Bronchial epithelial cell (primary cell): Measurements from ENCODE around the gene DNAJB9. TPM values are rescaled to one million over a fixed set of nuclear protein-coding genes. Genes with fewer than 3 reads are reported as not detected.
"Not testable (repeated sequence)": the region's sequence is repeated elsewhere in the genome, so short reads cannot be mapped to it uniquely, and the experiment has no call there.

Source experiments
- DNase-seq: peaks from one replicate; pipeline ENCODE4 v3.0.0-alpha.2; 2010; ENCODE audit warnings: low read depth
- FAIRE-seq: peaks from 2 replicates; lab custom pipeline; 2011; peaks lifted over from hg19 to GRCh38; lab: Jason Lieb, UNC
- H3K27me3 ChIP-seq: 2 replicates; pipeline ENCODE4 v1.5.1; 2011; ENCODE audit warnings: low read length; ENCODE audit not compliant: control insufficient read depth, insufficient read depth
- H3K36me3 ChIP-seq: 2 replicates; pipeline ENCODE4 v1.5.1; 2011; ENCODE audit warnings: low read length; ENCODE audit not compliant: control insufficient read depth, insufficient read depth
- H3K4me3 ChIP-seq: 2 replicates; pipeline ENCODE4 v1.5.1; 2011; ENCODE audit warnings: mild to moderate bottlenecking, low read depth, low read length, control low read depth
- total RNA-seq: library from RNA; depleted of rRNA; stranded (reverse); fragments of >200 nt; gene quantifications from 2 replicates; pipeline ENCODE4 v1.2.1, GENCODE V29; 2014
- TF ChIP-seq, protein P1 (sequence below): IDR thresholded peaks from 2 replicates; pipeline ENCODE4 v1.5.1; 2011; ENCODE audit warnings: mild to moderate bottlenecking, moderate library complexity, low read length, control low read depth, inconsistent platforms; ENCODE audit not compliant: insufficient read depth, severe bottlenecking

DNAJB9 gene
- total RNA-seq, 1 donor from 2014 or later: 142 TPM

DNA sequence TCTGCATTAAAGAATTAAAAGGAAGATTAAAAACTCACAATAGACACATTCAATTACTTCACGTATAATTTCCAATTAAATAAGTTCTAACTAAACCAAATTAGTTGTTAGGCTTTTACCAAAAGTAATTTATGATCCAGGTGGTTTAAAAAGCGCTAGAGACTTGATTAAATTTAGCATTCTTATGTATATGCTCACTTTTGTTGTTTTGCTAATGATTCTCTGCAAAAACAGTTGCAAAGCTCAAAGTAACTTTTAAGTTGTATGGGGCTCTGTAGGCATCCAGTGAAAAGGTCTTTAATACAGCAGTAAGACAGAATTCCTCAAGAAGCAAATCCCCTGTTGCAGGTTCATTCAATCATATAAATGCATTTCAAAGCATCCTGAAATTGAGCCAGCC lies 28.2 kb upstream of the DNAJB9 start:
- no peaks in the 10 kb centered on the region for H3K36me3 ChIP-seq
- TF ChIP-seq, protein P1, sequence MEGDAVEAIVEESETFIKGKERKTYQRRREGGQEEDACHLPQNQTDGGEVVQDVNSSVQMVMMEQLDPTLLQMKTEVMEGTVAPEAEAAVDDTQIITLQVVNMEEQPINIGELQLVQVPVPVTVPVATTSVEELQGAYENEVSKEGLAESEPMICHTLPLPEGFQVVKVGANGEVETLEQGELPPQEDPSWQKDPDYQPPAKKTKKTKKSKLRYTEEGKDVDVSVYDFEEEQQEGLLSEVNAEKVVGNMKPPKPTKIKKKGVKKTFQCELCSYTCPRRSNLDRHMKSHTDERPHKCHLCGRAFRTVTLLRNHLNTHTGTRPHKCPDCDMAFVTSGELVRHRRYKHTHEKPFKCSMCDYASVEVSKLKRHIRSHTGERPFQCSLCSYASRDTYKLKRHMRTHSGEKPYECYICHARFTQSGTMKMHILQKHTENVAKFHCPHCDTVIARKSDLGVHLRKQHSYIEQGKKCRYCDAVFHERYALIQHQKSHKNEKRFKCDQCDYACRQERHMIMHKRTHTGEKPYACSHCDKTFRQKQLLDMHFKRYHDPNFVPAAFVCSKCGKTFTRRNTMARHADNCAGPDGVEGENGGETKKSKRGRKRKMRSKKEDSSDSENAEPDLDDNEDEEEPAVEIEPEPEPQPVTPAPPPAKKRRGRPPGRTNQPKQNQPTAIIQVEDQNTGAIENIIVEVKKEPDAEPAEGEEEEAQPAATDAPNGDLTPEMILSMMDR: no peak
- DNase-seq: no peak
- no peak overlapping the region for H3K4me3 ChIP-seq
- no peak for FAIRE-seq
- no peaks in the 10 kb centered on the region for H3K27me3 ChIP-seq

DNA sequence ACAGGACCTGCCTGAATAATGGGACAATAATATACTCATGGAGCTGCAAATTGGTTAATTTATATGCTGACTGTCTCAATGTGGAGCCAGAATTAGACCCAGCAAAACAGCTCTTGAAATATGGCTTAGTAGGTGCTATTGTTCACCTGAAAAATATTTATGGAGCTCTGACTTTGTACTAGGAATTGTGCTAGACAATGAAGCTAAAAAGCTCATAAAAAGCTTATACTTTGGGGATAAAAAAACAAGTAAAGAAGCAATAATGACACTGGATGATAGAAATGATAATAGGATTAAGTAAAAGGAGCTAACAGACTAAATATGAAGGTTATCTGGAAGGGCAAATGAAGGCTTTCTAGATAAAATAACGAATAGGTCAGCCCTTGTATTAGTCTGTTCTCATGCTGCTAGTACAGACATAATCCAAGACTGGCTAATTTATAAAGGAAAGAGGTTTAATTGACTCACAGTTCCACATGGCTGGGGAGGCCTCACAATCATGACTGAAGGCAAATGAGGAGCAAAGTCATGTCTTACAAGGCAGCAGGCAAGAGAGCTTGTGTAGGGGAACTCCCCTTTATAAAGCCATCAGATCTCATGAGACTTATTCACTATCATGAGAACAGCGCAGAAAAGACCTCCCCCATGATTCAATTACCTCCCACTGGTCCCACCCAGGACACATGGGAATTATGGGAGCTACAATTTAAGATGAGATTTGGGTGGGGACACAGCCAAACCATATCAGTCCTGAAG lies 21.4 kb upstream of the DNAJB9 start:
- not testable (repeated sequence) for H3K4me3 ChIP-seq, H3K36me3 ChIP-seq, FAIRE-seq, H3K27me3 ChIP-seq, DNase-seq

DNA sequence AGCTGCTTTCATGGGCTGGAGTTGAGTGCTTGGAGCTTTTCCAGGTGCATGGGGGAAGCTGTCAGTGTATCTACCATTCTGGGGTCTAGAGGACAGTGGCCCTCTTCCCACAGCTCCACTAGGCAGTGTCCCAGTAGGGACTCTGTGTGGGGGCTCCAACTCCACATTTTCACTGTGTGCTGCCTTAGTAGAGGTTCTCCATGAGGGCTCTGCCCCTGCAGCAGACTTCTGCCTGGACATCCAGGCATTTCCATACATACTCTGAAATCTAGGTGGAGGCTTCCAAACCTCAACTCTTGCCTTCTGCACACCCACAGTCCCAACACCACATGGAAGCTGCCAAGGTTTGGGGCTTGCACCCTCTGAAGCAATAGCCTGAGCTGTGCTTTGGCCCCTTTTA lies 13.0 kb upstream of the DNAJB9 start:
- not testable (repeated sequence) for H3K36me3 ChIP-seq, FAIRE-seq, H3K27me3 ChIP-seq, H3K4me3 ChIP-seq, DNase-seq

DNA sequence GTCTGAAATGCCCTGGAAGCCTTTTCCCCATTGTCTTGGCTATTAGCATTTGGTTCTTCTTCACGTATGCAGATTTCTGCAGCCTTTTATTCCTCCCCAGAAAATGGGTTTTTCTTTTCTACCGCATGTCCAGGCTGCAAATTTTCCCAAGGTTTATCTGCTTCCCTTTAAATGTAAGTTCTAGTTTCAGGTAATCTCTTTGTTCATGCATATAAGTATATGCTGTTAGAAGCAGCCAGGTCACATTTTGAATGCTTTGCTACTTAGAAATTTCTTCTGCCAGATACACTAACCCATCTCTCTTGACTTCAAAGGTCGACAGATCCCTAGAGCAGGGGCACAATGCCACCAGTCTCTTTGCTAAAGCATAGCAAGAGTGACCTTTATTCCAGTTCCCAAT lies 12.5 kb upstream of the DNAJB9 start:
- no peaks in the 10 kb centered on the region for H3K27me3 ChIP-seq
- FAIRE-seq (no peak), DNase-seq (no peak)
- TF ChIP-seq, protein P1: no peak
- H3K36me3 ChIP-seq: no peaks in the 10 kb centered on the region
- no peak overlapping the region for H3K4me3 ChIP-seq

DNA sequence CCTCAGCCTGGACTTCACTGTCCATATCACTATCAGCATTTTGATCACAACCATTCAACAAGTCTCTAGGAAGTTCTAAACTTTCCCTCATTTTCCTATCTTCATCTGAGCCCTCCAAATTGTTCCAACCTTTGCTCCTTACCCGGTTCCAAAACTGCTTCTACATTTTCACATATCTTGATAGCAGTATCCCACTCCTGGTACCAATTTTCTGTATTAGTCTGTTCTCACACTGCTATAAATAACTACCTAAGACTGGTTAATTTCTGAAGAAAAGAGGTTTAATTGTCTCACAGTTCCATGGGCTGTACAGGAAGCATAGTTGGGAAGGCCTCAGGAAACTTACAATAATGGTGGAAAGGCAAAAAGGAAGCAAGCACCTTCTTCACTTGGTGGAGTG lies 12.1 kb upstream of the DNAJB9 start:
- Histone ChIP-seq H3K36me3 (no peaks in the 10 kb centered on the region), H3K4me3 (no peak overlapping the region), H3K27me3 (no peaks in the 10 kb centered on the region)
- DNase-seq: no peak
- FAIRE-seq: no peak
- TF ChIP-seq, protein P1: no peak

DNA sequence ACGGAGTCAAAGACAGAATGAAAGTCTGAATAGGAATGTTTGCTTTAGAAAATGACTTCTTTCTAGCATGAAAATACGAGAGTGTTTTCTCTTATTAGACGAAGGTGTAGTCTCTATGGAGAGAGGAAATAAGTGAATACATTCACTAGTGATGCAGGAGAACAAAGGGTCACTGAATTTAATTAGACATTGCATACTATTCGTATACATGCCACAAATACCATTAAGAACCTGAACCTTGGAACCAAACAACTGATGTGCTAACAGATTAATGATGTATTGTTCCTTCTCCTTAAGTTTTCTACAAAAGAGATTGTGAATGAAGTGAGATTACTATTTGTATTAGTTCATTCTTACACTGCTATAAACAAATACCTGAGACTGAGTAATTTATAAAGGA lies 10.4 kb upstream of the DNAJB9 start:
- no peaks in the 10 kb centered on the region for H3K36me3 ChIP-seq
- TF ChIP-seq, protein P1: no peak
- no peak for FAIRE-seq

More for the DNA sequence above, 10.4 kb upstream of the DNAJB9 start:
- no peak for DNase-seq
- Histone ChIP-seq H3K27me3 (no peaks in the 10 kb centered on the region), H3K4me3 (no peak overlapping the region)
